Measurements from ENCODE around the gene KRTAP12-1. TPM values are rescaled to one million over a fixed set of nuclear protein-coding genes. Genes with fewer than 3 reads are reported as not detected.

The KRTAP12-1 gene
- total RNA-seq: not detected in 2 replicates

GRCh38 chr21:44681861-44682579 lies at the start of gene KRTAP12-1:
Gene KRTAP12-1, minus strand, starts transcription at chr21:44682163. Its CDS starts 40 bp downstream, at chr21:44682123.
- no peak for DNase-seq (ENCODE audit: low read depth in 2 of 2)

- DNase-seq (ENCODE audit: low read depth in 2 of 2): no peak
These were observed 49.1 kb upstream of the KRTAP12-1 start for GRCh38 chr21:44730951-44731579.

GRCh38 chr21:44730028-44730395 lies 48.0 kb upstream of the KRTAP12-1 start:
- no peak for DNase-seq (ENCODE audit: low read depth in 2 of 2)

GRCh38 chr21:44729336-44730027 lies 47.5 kb upstream of the KRTAP12-1 start:
- no peak for DNase-seq (ENCODE audit: low read depth in 2 of 2)

- no peak for DNase-seq (ENCODE audit: low read depth in 2 of 2)
These were observed 46.8 kb upstream of the KRTAP12-1 start for GRCh38 chr21:44728716-44729115.

GRCh38 chr21:44727757-44728156 lies 45.8 kb upstream of the KRTAP12-1 start:
- DNase-seq (ENCODE audit: low read depth in 2 of 2): no peak

- DNase-seq (ENCODE audit: low read depth in 2 of 2): no peak
These were observed 45.4 kb upstream of the KRTAP12-1 start for GRCh38 chr21:44727321-44727720.

GRCh38 chr21:44726826-44727225 lies 44.9 kb upstream of the KRTAP12-1 start:
- no peak for DNase-seq (ENCODE audit: low read depth in 2 of 2)

- DNase-seq (ENCODE audit: low read depth in 2 of 2): no peak
These were observed 43.0 kb upstream of the KRTAP12-1 start for GRCh38 chr21:44724926-44725325.

- DNase-seq (ENCODE audit: low read depth in 2 of 2): no peak
These were observed 42.2 kb upstream of the KRTAP12-1 start for GRCh38 chr21:44724196-44724595.

- DNase-seq (ENCODE audit: low read depth in 2 of 2): no peak
These were observed 41.5 kb upstream of the KRTAP12-1 start for GRCh38 chr21:44723177-44724131.

GRCh38 chr21:44722731-44723130 lies 40.8 kb upstream of the KRTAP12-1 start:
- no peak for DNase-seq (ENCODE audit: low read depth in 2 of 2)

- no peak for DNase-seq (ENCODE audit: low read depth in 2 of 2)
These were observed 38.2 kb upstream of the KRTAP12-1 start for GRCh38 chr21:44720170-44720569.

GRCh38 chr21:44718571-44718970 lies 36.6 kb upstream of the KRTAP12-1 start:
- DNase-seq (ENCODE audit: low read depth in 2 of 2): no peak

GRCh38 chr21:44718093-44718492 lies 36.1 kb upstream of the KRTAP12-1 start:
- DNase-seq (ENCODE audit: low read depth in 2 of 2): no peak

GRCh38 chr21:44716984-44717383 lies 35.0 kb upstream of the KRTAP12-1 start:
- no peak for DNase-seq (ENCODE audit: low read depth in 2 of 2)

GRCh38 chr21:44714905-44715304 lies 32.9 kb upstream of the KRTAP12-1 start:
- no peak for DNase-seq (ENCODE audit: low read depth in 2 of 2)

- DNase-seq (ENCODE audit: low read depth in 2 of 2): no peak
These were observed 31.9 kb upstream of the KRTAP12-1 start for GRCh38 chr21:44713846-44714245.

GRCh38 chr21:44713130-44713529 lies 31.2 kb upstream of the KRTAP12-1 start:
- DNase-seq (ENCODE audit: low read depth in 2 of 2): no peak

GRCh38 chr21:44712203-44713028 lies 30.5 kb upstream of the KRTAP12-1 start:
- no peak for DNase-seq (ENCODE audit: low read depth in 2 of 2)

All from dermis microvascular lymphatic vessel endothelial cell (primary cell).